Measurements from ENCODE around the gene TBC1D8.

DNA sequence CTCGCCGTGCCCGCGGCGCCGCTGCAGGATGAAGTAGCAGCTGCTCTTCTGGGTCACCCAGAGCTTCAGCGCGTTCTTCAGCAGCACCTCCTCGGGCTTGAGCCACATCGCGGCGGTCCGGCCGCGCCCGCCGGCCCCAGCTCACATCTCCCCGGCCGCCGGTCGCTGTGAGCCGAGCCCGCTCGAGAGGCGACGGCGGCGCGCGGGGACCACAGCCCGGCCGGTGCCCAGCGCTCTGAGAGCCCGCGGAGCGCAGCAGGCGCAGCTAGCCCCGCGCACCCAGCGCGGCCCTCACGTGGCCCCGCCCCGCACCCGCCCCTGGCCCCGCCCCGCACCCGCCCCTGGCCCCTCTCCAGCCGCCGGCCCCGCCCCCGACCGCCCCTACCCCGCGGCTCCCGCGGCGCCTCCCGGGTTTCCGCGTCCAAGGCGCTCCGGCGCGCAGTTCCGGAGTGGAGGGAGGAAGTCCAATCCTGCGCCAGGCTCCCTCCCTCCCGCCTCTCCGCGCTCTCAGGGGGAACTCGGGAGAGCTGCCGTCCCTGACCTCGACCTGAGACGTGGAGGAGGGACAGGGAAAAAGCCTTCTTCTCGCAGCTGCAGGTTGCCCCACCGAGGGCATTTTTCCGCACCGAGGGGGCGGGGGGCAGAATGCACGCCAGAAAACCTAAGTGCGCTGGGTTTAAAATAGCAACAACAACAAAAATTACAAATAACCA is at the start of gene TBC1D8:
- TF ChIP-seq, protein P1, sequence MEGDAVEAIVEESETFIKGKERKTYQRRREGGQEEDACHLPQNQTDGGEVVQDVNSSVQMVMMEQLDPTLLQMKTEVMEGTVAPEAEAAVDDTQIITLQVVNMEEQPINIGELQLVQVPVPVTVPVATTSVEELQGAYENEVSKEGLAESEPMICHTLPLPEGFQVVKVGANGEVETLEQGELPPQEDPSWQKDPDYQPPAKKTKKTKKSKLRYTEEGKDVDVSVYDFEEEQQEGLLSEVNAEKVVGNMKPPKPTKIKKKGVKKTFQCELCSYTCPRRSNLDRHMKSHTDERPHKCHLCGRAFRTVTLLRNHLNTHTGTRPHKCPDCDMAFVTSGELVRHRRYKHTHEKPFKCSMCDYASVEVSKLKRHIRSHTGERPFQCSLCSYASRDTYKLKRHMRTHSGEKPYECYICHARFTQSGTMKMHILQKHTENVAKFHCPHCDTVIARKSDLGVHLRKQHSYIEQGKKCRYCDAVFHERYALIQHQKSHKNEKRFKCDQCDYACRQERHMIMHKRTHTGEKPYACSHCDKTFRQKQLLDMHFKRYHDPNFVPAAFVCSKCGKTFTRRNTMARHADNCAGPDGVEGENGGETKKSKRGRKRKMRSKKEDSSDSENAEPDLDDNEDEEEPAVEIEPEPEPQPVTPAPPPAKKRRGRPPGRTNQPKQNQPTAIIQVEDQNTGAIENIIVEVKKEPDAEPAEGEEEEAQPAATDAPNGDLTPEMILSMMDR (conservative IDR thresholded peaks at IDR 0.05; ENCODE audit: low read depth, low read length) = no peak
- no peak for TF ChIP-seq EZH2 (IDR thresholded peaks at IDR 0.05; ENCODE audit: borderline replicate concordance, low read depth, low read length, poor library complexity, severe bottlenecking)

All from A673 (cell line).